Measurements from ENCODE around the gene CTSE.

The CTSE gene

GRCh38 chr1:206002871-206003801 is 20.6 kb downstream of the CTSE start, which contains the start of gene RAB7B:
Gene RAB7B, minus strand, starts transcription at chr1:206003395. Its CDS starts 9,260 bp downstream, at chr1:205994135.
- TF ChIP-seq CEBPB (IDR thresholded peaks at IDR 0.05) (peak; percentile 71; the same call in 1 of the 2 replicates), EGR1 (IDR thresholded peaks at IDR 0.05) (peak; percentile 98), NFIC (IDR thresholded peaks at IDR 0.05) (no peak)

- TF ChIP-seq ZBTB7A (IDR thresholded peaks at IDR 0.05; ENCODE audit: low read depth) (no peak), CREB1 (IDR thresholded peaks at IDR 0.05; ENCODE audit: low read depth) (no peak), FOXM1 (IDR thresholded peaks at IDR 0.05; ENCODE audit: borderline replicate concordance, low read depth) (no peak), TEAD4 (IDR thresholded peaks at IDR 0.05) (no peak), YY1 (IDR thresholded peaks at IDR 0.05; ENCODE audit: low read depth) (no peak), TAF1 (IDR thresholded peaks at IDR 0.05; ENCODE audit: low read depth) (no peak), TCF12 (IDR thresholded peaks at IDR 0.05; ENCODE audit: low read depth) (no peak)
- TF ChIP-seq, protein P1, sequence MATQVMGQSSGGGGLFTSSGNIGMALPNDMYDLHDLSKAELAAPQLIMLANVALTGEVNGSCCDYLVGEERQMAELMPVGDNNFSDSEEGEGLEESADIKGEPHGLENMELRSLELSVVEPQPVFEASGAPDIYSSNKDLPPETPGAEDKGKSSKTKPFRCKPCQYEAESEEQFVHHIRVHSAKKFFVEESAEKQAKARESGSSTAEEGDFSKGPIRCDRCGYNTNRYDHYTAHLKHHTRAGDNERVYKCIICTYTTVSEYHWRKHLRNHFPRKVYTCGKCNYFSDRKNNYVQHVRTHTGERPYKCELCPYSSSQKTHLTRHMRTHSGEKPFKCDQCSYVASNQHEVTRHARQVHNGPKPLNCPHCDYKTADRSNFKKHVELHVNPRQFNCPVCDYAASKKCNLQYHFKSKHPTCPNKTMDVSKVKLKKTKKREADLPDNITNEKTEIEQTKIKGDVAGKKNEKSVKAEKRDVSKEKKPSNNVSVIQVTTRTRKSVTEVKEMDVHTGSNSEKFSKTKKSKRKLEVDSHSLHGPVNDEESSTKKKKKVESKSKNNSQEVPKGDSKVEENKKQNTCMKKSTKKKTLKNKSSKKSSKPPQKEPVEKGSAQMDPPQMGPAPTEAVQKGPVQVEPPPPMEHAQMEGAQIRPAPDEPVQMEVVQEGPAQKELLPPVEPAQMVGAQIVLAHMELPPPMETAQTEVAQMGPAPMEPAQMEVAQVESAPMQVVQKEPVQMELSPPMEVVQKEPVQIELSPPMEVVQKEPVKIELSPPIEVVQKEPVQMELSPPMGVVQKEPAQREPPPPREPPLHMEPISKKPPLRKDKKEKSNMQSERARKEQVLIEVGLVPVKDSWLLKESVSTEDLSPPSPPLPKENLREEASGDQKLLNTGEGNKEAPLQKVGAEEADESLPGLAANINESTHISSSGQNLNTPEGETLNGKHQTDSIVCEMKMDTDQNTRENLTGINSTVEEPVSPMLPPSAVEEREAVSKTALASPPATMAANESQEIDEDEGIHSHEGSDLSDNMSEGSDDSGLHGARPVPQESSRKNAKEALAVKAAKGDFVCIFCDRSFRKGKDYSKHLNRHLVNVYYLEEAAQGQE (IDR thresholded peaks at IDR 0.05; ENCODE audit: low read depth), result no peak
These were observed 21.5 kb downstream of the CTSE start for GRCh38 chr1:206002160-206002559.

GRCh38 chr1:206001476-206001888 is 22.2 kb downstream of the CTSE start:
- TF ChIP-seq RAD21 (IDR thresholded peaks at IDR 0.05; ENCODE audit: low read depth) (no peak), TAF1 (IDR thresholded peaks at IDR 0.05; ENCODE audit: low read depth) (no peak), EP300 (IDR thresholded peaks at IDR 0.05; ENCODE audit: borderline replicate concordance) (no peak), EGR1 (IDR thresholded peaks at IDR 0.05) (no peak), YY1 (IDR thresholded peaks at IDR 0.05; ENCODE audit: low read depth) (no peak)
- TF ChIP-seq, protein P2, sequence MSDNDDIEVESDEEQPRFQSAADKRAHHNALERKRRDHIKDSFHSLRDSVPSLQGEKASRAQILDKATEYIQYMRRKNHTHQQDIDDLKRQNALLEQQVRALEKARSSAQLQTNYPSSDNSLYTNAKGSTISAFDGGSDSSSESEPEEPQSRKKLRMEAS (IDR thresholded peaks at IDR 0.05), result no peak
- TF ChIP-seq, protein P1 (IDR thresholded peaks at IDR 0.05; ENCODE audit: low read depth), result no peak

GRCh38 chr1:206000641-206001339 is 22.9 kb downstream of the CTSE start:
- TF ChIP-seq, protein P3, sequence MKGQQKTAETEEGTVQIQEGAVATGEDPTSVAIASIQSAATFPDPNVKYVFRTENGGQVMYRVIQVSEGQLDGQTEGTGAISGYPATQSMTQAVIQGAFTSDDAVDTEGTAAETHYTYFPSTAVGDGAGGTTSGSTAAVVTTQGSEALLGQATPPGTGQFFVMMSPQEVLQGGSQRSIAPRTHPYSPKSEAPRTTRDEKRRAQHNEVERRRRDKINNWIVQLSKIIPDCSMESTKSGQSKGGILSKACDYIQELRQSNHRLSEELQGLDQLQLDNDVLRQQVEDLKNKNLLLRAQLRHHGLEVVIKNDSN (IDR thresholded peaks at IDR 0.05), result no peak
- TF ChIP-seq TCF12 (IDR thresholded peaks at IDR 0.05; ENCODE audit: low read depth) (no peak), ZBTB7A (IDR thresholded peaks at IDR 0.05; ENCODE audit: low read depth) (no peak), CREB1 (IDR thresholded peaks at IDR 0.05; ENCODE audit: low read depth) (no peak), RAD21 (IDR thresholded peaks at IDR 0.05; ENCODE audit: low read depth) (no peak), TAF1 (IDR thresholded peaks at IDR 0.05; ENCODE audit: low read depth) (no peak), EP300 (IDR thresholded peaks at IDR 0.05; ENCODE audit: borderline replicate concordance) (no peak), EGR1 (IDR thresholded peaks at IDR 0.05) (no peak), YY1 (IDR thresholded peaks at IDR 0.05; ENCODE audit: low read depth) (no peak), NFIC (IDR thresholded peaks at IDR 0.05) (no peak), TEAD4 (IDR thresholded peaks at IDR 0.05) (no peak), FOXM1 (IDR thresholded peaks at IDR 0.05; ENCODE audit: borderline replicate concordance, low read depth) (no peak), CEBPB (IDR thresholded peaks at IDR 0.05) (no peak)
- TF ChIP-seq, protein P2 (IDR thresholded peaks at IDR 0.05), result no peak
- TF ChIP-seq, protein P1 (IDR thresholded peaks at IDR 0.05; ENCODE audit: low read depth), result no peak

Measured in Ishikawa (cell line).